HUES64 (cell line): ENCODE measurements around the gene RAD23B.
A peak's percentile ranks its signal among the peaks of the same experiment; 100 is the strongest.
"Not testable (repeated sequence)": the region's sequence is repeated elsewhere in the genome, so short reads cannot be mapped to it uniquely, and the experiment has no call there.

Experiments used
- H3K27ac ChIP-seq: 2 replicates; pipeline ENCODE4 v1.7.0; 2013; ENCODE audit warnings: low read depth, low read length, inconsistent platforms
- H3K27me3 ChIP-seq: 2 replicates; pipeline ENCODE4 v1.6.1; 2013; ENCODE audit warnings: mild to moderate bottlenecking, low read length; ENCODE audit not compliant: insufficient read depth
- H3K36me3 ChIP-seq: 2 replicates; pipeline ENCODE4 v1.6.1; 2013; ENCODE audit warnings: mild to moderate bottlenecking, low read length; ENCODE audit not compliant: insufficient read depth
- H3K4me1 ChIP-seq: 2 replicates; pipeline ENCODE4 v1.6.1; 2013; ENCODE audit warnings: mild to moderate bottlenecking, low read length, moderate library complexity; ENCODE audit not compliant: insufficient read depth
- H3K4me3 ChIP-seq: 2 replicates; pipeline ENCODE4 v1.5.1; 2013; ENCODE audit warnings: mild to moderate bottlenecking, low read length, moderate library complexity
- H3K9ac ChIP-seq: 2 replicates; pipeline ENCODE4 v1.6.1; 2013; ENCODE audit warnings: mild to moderate bottlenecking, low read depth, low read length
- H3K9me3 ChIP-seq: 2 replicates; pipeline ENCODE4 v1.6.1; 2013; ENCODE audit warnings: low read depth, low read length; ENCODE audit not compliant: insufficient read depth
- WGBS: fragments of 150-250, 120-280 bp; methylation state at CpG from one replicate; pipeline ENCODE4 v1.1.7; 2013; ENCODE audit warnings: missing lambda C conversion rate; 5-methylcytosine and 5-hydroxymethylcytosine counted together

The RAD23B gene

DNA sequence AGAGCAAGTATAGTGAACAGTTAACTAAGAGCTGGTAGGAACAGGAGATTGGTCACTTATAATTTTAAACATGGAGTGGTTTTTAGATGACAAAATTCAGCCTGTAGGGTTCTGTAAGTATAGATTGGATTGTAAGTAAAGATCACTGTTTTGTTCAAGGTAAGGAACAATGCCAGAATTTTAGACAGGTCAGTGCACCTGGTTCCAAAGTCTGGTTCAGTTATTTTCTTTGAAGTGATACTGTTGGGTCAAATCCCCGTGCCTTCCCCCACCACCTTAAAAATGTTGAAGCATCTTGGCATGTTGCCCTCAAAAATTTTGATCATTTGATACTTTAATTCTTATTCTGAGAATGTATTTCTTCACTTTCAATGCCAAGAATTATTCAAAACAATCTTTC is 12.9 kb downstream of the RAD23B start:
- no peak overlapping the region for H3K27ac ChIP-seq
- 100% methylated on average over 1 of the region's 1 CpG for WGBS
- peaks cover 46% of the 10 kb centered on the region for H3K4me1 ChIP-seq
- H3K27me3 ChIP-seq = no peaks in the 10 kb centered on the region
- H3K9me3 ChIP-seq = no peaks in the 10 kb centered on the region
- peaks cover 27% of the 10 kb centered on the region for H3K36me3 ChIP-seq
- no peak overlapping the region for H3K4me3 ChIP-seq
- no peak overlapping the region for H3K9ac ChIP-seq

DNA sequence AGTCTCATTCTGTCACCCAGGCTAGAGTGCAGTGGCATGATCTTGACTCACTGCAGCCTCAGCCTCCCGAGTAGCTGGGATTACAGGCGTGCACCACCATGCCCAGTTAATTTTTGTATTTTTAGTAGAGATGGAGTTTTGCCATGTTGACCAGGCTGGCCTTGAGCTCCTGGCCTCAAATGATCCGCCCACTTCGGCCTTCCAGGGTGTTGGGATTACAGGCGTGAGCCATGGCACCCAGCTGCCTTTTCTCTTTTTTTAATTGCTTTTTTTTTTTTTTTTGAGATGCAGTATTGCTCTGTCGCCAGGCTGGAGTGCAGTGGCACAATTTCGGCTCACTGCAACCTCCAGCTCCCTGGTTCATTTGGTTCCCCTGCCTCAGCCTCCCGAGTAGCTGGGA is 13.5 kb downstream of the RAD23B start:
- 93% methylated on average over 8 of the region's 8 CpGs for WGBS
- H3K9me3 ChIP-seq, H3K9ac ChIP-seq, H3K27me3 ChIP-seq, H3K27ac ChIP-seq, H3K4me3 ChIP-seq: not testable (repeated sequence)
- Histone ChIP-seq H3K4me1 (peaks cover 40% of the 10 kb centered on the region), H3K36me3 (peaks cover 32% of the 10 kb centered on the region)

DNA sequence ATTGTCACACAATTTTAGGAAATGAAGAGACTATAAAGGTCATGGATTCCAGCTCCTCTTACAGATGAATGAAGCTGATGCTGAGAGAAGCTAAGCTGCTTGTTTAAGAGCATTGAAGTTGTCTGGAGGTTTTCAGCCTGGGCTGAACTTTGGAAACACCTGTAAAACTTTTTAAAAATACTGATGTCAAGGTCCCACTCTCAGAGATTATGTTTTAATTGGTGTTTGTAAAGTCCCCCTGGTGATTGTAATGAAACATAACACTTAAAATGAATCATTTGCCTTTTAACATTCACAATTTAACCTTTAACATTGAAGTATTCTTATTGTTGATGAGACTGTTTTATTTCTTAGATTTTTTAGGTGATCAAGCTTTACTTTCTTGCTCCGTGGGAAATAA is 16.4 kb downstream of the RAD23B start:
- peak overlapping the region; percentile 15; the same call in 1 of the 2 replicates for H3K27ac ChIP-seq
- no peak overlapping the region for H3K9ac ChIP-seq
- peaks cover 17% of the 10 kb centered on the region; the same call in 1 of the 2 replicates for H3K4me1 ChIP-seq
- no peak overlapping the region for H3K4me3 ChIP-seq
- H3K27me3 ChIP-seq = no peaks in the 10 kb centered on the region
- no peaks in the 10 kb centered on the region for H3K9me3 ChIP-seq
- no CpG with 5 or more reads among the region's 1 CpG for WGBS
- peaks cover 59% of the 10 kb centered on the region for H3K36me3 ChIP-seq

DNA sequence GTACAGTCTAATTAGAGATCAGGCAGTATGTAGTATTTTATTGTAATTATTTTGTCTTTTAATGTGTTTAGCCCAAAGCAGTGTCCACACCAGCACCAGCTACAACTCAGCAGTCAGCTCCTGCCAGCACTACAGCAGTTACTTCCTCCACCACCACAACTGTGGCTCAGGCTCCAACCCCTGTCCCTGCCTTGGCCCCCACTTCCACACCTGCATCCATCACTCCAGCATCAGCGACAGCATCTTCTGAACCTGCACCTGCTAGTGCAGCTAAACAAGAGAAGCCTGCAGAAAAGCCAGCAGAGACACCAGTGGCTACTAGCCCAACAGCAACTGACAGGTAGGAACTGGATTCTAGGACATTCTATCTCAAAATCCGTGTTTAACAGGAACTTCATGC is 23.2 kb downstream of the RAD23B start:
- Histone ChIP-seq H3K9me3 (no peaks in the 10 kb centered on the region), H3K27ac (no peak overlapping the region), H3K4me3 (no peak overlapping the region), H3K27me3 (no peaks in the 10 kb centered on the region), H3K36me3 (peaks cover 93% of the 10 kb centered on the region), H3K4me1 (no peaks in the 10 kb centered on the region), H3K9ac (no peak overlapping the region)
- WGBS = 94% methylated on average over 2 of the region's 2 CpGs

DNA sequence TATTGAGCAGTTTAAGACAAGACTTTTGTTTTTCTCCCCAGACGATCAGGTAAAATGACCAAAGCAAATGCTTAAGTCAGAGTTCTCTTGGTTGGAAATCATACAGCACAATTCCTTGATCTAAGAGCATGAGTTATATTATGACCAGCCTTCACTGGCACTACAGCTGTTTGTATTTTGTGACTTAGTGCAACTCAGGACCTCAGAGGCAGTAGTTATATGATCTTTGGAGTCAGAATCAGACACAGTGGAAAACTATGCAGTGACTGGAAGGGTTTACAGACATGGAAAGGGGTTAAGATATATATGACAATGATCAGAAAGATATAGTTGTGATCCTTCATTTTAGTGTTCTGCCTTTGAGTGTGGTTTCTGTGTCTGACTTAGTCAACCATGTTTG is 24.3 kb downstream of the RAD23B start:
- Histone ChIP-seq H3K36me3 (peaks cover 93% of the 10 kb centered on the region), H3K9ac (no peak overlapping the region), H3K27me3 (no peaks in the 10 kb centered on the region), H3K27ac (no peak overlapping the region), H3K9me3 (no peaks in the 10 kb centered on the region), H3K4me3 (no peak overlapping the region), H3K4me1 (0 out of 2 replicates have a peak, but pooled peaks cover 4% of the 10 kb centered on the region)
- 100% methylated on average over 1 of the region's 1 CpG for WGBS

DNA sequence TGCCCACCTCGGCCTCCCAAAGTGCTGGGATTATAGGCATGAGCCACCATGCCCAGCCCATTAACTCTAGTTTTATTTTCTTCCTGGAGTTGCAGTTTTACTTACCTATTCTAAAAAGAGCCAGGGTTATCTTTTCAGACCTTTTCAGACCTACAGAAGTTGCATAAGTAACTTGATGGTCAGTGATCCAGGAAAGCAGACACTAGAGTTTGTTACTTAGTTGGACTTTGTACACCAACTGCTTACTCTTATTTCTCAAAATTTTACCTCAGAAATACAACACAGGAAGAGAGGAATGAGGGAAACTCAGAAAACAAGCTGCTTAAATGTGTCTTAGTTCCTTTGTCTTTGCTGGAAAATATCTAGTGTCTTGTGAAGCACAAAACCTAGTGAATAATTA is 25.4 kb downstream of the RAD23B start:
- Histone ChIP-seq H3K9ac (no peak overlapping the region), H3K4me3 (no peak overlapping the region), H3K9me3 (no peaks in the 10 kb centered on the region), H3K27me3 (no peaks in the 10 kb centered on the region), H3K4me1 (0 out of 2 replicates have a peak, but pooled peaks cover 6% of the 10 kb centered on the region), H3K36me3 (peaks cover 94% of the 10 kb centered on the region), H3K27ac (no peak overlapping the region)
- WGBS = 0% methylated on average over 1 of the region's 1 CpG

DNA sequence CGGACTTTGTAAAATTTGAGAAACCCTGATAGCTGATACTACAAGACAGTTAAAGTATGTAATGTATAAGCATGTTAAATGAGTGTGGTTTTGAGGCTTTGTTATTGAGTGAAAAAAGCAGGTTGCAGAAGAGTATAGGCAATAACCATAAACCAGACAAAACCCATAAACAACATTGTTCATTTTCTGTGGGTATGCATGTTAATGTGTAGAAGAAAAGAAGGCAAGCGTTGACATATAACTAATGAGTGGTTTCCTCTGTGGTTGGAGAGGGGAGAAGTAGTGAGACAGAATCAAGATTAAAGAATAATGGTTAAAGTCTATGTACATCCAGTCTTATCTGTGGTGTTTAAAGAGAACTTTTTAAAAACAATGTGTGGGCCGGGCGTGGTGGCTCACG is 26.2 kb downstream of the RAD23B start:
- Histone ChIP-seq H3K4me1 (0 out of 2 replicates have a peak, but pooled peaks cover 6% of the 10 kb centered on the region), H3K36me3 (peaks cover 94% of the 10 kb centered on the region), H3K27ac (no peak overlapping the region), H3K27me3 (no peaks in the 10 kb centered on the region), H3K9ac (no peak overlapping the region), H3K4me3 (no peak overlapping the region), H3K9me3 (no peaks in the 10 kb centered on the region)
- WGBS = 88% methylated on average over 5 of the region's 5 CpGs

DNA sequence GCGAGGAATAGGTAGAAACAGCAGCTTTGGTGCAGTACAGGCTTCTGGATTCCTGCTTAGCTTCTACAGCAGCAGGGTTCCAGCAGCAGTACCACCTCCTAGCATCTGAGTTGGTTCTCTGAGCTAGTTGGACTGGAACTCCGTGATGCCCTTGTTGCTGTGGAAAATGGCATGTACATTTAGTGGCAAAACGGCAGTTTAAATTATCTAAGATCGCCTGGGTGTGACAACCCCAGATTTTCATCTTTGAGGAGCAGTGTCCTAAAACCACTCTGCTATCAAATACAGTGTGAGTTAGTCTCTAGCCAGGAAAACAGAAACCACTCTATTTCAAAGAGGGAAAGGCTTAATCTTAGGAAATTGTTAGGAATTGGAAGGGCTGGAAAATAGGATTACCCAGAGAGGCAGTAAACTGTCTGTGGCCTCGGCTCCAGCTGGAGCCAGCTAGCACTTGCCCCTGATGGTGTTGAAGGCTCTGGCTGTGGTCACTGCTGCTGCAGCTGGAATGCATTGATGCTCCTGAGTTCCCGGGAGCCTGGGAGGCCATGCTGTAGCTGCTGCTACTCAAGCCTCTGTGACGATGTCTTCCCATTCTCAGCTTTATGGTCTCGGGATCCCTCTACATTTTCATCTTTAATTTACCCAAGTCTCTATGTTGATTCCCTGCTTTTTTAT is 29.4 kb downstream of the RAD23B start:
- Histone ChIP-seq H3K4me3 (no peak overlapping the region), H3K27me3 (no peaks in the 10 kb centered on the region), H3K36me3 (peaks cover 88% of the 10 kb centered on the region), H3K27ac (no peak overlapping the region), H3K4me1 (peaks cover 22% of the 10 kb centered on the region), H3K9ac (no peak overlapping the region), H3K9me3 (no peaks in the 10 kb centered on the region)
- 90% methylated on average over 8 of the region's 8 CpGs for WGBS

DNA sequence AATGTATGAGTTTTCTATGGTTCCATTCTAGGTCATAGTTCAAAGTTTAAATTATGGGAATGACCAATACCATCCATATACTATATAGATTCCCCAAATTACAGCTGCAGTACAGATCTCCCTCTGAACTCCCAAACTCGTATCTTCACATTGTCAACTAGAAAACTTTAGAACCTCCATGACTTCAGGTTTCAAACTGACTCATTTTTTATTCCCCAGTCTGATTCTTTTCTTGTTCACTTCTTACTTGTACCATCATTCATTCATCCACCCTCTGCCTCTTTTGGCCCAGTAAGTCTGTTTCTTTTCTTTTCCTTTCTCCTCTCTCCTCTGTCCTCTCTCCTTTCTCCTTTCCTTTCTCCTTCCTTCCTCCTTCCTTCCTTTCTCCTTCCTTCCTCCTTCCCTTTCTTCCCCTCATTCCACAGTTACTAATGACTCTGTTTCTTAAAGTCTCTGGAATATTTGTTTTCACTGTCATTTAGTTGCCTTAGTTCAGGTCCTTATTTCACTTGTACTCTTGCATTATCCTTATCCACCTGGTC is 30.5 kb downstream of the RAD23B start:
- H3K4me3 ChIP-seq = no peak overlapping the region
- peaks cover 88% of the 10 kb centered on the region for H3K36me3 ChIP-seq
- no peaks in the 10 kb centered on the region for H3K27me3 ChIP-seq
- H3K27ac ChIP-seq = no peak overlapping the region
- H3K9ac ChIP-seq = no peak overlapping the region
- no peaks in the 10 kb centered on the region for H3K9me3 ChIP-seq
- H3K4me1 ChIP-seq = peaks cover 22% of the 10 kb centered on the region
- WGBS = 96% methylated on average over 1 of the region's 1 CpG

DNA sequence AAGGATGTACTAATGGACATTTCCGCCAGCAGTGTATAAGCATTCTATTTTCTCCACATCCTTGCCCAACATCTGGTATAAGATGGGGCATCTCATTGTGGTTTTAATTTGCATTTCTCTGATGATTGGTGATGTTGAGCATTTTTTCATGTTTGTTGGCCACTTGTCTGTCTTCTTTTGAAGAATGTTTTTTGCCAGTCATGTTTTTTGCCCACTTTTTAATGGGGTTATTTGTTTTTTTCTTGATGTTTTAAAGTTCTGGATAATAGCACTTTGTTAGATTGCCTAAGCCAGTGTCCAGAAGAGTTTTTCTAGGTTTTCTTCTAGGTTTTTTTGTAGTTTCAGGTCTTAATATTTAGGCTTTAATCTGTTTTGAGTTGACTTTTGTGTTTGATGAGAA is 31.7 kb downstream of the RAD23B start:
- 88% methylated on average over 1 of the region's 1 CpG for WGBS
- H3K4me1 ChIP-seq = peaks cover 22% of the 10 kb centered on the region
- no peak overlapping the region for H3K27ac ChIP-seq
- peaks cover 91% of the 10 kb centered on the region for H3K36me3 ChIP-seq
- H3K27me3 ChIP-seq = no peaks in the 10 kb centered on the region
- H3K4me3 ChIP-seq = no peak overlapping the region
- H3K9me3 ChIP-seq = no peaks in the 10 kb centered on the region
- no peak overlapping the region for H3K9ac ChIP-seq

DNA sequence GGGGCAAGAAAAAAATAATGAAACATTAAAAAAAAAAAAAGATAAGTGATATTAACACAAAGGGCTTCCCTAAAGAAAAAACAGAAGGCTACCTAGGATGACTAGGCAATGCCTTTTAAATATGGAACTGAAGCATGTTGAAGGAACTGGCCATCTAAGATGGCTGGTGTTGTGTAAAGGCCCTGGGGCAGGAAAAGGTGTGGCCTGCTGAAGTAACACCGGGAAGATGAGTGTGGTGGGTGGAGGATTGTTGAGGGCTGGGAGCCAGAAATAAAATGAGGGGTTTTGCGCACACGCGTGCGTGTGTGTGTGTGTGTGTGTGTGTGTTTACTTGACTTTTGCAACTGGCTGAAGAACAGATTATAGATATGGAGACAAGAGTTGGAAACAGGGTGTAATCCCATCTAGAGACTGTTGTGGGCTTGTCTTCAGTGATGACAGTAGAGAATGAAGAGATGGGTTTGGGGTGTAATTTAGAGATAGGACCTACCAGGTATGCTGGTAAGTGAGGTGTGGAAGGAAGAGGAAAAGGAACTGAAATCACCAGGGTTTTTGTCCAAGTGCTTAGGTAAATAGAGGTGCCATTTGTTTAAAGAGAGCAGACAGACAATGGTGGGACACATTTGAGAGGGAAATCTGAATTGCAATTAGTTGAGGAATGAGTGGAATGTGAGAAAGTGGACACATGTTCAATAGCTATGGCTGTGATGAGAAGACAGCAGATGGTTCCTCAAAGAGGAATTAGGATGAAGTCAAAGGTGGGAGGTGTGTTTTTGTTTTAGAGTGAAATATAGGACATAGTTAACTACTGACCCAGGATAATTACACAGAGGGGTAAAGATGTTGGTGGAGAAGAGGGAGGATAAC is 33.9 kb downstream of the RAD23B start:
- no peak overlapping the region for H3K4me3 ChIP-seq
- H3K9me3 ChIP-seq = no peaks in the 10 kb centered on the region
- peaks cover 23% of the 10 kb centered on the region for H3K4me1 ChIP-seq
- no peaks in the 10 kb centered on the region for H3K27me3 ChIP-seq
- H3K27ac ChIP-seq = no peak overlapping the region
- H3K9ac ChIP-seq = no peak overlapping the region
- 96% methylated on average over 5 of the region's 5 CpGs for WGBS
- H3K36me3 ChIP-seq = peaks cover 91% of the 10 kb centered on the region
